HG03097 (cell line): ENCODE results near the gene RFNG.
A peak's percentile ranks its signal among the peaks of the same experiment; 100 is the strongest.

Source experiments
- ATAC-seq: cut with Tn5 transposase; IDR thresholded peaks from one replicate; pipeline ENCODE4 v1.9.1; 2021; ENCODE audit not compliant: unreplicated experiment, low FRiP score

Gene RFNG

DNA sequence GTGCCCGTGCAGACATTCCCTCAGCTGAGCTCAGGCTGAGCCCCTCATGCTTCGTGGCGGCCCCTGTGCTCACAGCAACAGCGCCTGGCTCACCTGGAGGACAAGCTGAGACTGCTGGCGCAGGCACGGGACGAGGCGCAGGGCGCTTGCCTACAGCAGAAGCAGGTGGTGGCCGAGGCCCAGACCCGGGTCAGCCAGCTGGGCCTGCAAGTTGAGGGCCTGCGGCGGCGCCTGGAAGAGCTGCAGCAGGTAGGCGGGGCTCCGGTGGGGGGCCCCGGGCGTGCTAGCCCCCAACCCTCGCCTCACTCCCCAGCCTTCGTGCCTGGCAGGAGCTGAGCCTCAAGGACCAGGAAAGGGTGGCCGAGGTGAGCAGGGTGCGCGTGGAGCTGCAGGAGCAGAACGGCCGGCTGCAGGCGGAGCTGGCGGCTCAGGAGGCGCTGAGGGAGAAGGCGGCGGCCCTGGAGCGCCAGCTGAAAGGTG lies 21.6 kb downstream of the RFNG start:
- ATAC-seq = no peak

DNA sequence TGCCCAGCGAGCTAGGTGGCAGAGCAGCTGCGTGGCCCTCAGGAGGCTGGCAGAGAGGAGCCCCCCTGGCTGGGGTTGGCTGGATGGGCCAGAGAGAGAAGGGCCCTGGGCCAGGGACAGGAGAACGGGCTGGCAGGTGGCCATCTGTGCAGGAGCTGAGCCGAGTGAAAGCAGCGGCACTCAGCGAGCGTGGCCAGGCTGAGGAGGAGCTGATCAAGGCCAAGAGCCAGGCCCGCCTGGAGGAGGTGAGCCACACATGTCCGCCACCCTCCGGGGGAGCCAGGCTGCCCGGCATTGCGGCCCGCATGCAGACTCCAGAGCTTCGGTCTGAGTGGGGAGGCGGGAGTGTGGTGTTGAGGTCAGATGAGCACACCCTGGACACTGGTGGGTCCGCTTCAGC lies 22.2 kb downstream of the RFNG start:
- ATAC-seq = no peak

GRCh38 chr17:82028966-82029365 lies 22.6 kb downstream of the RFNG start:
- no peak for ATAC-seq

- ATAC-seq = no peak
These were observed 23.4 kb downstream of the RFNG start for GRCh38 chr17:82028246-82028645.

DNA sequence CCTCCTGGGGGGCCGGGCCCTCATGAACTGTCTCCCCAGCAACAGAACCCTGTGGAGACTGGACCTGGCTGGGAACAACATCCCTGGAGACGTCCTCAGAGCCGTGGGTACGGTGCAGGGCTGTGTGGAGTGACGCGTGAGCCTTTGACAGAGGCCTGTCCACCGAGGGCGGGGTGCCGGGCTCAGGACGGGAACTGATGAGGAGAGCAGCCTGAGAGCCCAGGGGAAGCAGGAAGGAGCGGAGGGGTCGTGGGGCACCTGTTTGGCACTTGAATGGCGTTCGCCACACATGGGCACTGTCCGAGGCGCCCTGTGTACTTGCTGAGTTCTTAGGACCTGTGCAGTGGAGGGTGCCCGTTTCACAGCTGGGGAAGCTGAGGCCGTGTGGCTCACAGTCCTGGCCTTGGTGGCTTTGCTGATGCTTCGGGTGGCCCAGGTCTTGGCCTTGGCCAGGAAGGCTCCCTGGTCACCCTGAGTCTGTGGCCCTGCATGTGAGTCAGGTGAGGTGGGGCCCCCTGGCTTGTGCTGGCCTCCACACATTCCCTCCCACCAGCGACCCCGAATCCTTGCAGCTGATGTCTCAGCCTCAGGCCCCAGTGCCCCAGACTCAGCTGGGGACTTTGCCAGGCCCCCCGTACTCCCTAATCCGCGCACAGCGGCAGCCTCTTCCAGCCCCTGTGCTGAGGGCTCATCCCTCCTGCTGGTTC lies 26.1 kb downstream of the RFNG start:
- ATAC-seq = no peak

GRCh38 chr17:82024859-82025258 lies 26.8 kb downstream of the RFNG start:
- no peak for ATAC-seq

GRCh38 chr17:82023447-82024241 lies 28.0 kb downstream of the RFNG start:
- peak; percentile 13 for ATAC-seq

- peak; percentile 81 for ATAC-seq
These were observed 28.6 kb downstream of the RFNG start, which contains the start of gene LRRC45 for GRCh38 chr17:82022981-82023446. TSS of gene LRRC45 (plus strand) at chr17:82023305. CDS start at chr17:82023644, 339 bp downstream.

- ATAC-seq = no peak
These were observed 29.2 kb downstream of the RFNG start, which contains the start of gene CENPX for GRCh38 chr17:82022310-82022980. TSS of gene CENPX (minus strand) at chr17:82022878. CDS start at chr17:82022861, 17 bp downstream.

DNA sequence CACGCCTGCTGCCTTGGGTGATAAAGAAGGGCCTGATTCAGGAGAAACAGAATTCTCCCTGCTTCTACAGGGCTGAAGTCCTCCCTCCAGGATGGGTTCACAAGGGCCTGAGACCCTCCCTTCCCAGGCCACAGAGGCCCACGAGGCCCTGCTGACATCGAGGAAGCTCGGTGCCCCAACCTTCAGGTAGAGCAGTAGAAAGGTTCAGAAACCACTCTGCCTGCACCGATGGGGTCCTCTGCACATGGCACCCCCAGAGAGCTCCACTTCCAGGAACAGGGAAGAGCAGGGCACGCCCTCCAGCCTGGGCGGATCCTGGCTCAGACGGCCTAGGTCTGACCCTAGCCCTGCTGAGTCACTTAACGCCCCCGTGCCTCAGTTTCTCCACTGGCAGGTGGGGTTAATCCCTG lies 29.7 kb downstream of the RFNG start:
- no peak for ATAC-seq

GRCh38 chr17:82021107-82021899 lies 30.3 kb downstream of the RFNG start:
- no peak for ATAC-seq

GRCh38 chr17:82020572-82021106 lies 31.0 kb downstream of the RFNG start:
- no peak for ATAC-seq

DNA sequence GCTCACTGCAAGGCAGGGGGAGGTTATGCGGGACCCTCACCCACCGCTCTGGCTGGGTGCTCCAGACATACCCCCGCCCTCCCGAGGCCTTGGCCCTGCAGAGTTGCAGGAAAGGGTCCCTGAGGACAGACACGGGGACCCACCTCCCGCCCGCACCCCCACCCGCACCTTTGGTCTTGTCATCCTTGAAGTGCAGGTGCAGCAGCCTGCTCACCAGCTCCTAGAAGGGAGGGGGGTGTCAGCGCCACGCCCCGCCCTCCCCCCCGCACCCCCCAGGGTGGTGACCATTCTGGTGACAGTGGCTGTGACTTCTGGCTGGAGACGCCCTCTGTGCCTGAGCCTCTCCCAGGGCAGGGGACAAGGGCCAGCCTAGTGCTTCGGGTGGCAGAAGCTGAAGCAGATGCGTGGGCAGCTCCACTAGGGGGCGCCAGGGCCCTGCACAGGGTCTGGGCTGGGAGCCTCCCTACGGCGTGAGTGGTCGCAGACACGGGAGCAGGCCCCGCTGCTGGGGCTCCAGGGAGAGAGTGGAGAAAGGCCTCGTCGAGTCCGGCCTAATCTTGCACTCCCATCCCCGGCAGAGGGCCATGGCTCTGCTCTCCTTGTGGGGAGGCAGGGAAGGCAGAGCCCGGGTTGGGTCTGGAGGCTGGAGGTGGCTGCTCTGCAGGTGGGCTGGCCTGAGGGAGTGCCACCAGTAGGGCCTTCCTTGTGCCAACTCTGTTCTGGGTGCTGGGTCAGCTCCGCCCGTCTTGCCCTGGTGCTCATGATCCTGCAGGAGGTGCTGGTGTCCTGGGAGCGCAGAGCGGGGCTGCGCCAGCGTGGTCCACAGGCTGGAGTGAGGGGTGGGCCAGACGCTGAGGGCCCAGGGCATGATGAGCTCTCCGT lies 31.7 kb downstream of the RFNG start:
- ATAC-seq = no peak

DNA sequence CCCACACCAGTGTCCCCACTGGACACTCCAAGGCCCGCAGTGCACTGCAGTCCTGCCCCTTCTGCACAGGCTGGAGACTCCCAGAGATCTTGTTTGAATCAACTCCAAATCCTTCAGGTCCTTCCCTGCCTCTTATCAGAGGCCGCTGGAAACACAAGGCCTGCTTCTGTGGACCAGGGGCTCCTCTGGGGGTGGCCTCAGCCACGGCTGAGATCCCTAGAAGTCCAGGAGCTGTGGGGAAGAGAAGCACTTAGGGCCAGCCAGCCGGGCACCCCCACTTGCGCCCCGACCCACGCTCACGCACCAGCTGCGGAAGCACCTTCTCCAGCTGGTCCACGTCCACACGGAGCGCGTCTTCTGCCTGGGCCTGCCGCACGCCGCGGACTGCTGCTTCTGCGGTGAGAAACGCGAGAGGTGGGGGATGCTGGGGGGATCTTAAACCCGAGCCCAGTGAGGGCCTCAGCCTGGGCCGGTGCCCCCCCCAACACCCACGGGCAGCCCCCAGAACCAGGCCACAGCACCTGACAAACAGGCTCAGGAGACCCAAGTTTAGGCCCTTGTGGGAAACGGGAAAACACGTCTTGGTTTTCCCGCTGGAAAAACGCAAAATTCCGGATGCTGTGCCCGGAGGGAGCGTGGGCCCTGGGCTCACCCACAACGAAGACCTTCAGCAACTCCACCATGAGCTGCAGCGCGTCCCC lies 32.5 kb downstream of the RFNG start:
- no peak for ATAC-seq

DNA sequence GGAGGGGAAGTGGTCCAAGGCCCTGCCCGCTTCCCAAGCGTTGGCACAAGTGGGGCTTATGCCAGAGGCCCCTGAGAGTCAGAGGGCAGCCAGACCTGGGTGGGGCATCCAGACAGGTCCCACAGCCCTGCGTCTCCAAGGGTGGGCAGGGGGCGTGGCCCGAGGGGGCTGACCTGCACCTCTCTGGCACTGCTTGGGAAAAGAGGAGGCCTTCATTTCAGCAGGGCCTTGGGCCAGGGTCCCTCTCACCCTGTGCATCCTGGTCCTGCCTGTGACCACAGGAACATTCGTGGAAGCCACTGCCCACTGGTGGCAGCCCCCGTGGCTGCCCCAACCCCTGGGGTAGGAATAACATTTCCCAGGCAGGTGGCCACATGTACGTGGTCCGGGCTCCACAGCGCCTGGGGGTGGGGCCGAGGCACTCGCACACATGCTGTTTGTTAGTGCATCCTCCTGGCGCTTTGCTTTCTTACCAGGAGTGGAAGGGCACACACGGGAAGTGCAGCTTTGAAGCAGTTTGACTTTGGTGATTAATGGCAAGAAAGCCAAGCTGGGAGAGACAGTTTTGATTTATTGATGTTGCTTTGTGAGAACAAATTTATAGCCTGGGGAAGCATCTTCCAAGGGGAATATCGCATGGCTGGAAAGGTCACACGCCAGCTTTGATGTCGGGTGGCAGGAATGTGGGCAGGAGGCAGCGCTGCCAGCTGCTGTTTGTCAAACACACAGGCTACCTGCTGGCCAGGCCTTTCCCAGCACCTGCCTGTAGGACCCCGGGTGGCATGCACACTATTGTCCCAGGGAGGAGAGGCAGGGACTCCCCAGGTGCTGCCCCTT lies 33.2 kb downstream of the RFNG start:
- ATAC-seq = no peak

DNA sequence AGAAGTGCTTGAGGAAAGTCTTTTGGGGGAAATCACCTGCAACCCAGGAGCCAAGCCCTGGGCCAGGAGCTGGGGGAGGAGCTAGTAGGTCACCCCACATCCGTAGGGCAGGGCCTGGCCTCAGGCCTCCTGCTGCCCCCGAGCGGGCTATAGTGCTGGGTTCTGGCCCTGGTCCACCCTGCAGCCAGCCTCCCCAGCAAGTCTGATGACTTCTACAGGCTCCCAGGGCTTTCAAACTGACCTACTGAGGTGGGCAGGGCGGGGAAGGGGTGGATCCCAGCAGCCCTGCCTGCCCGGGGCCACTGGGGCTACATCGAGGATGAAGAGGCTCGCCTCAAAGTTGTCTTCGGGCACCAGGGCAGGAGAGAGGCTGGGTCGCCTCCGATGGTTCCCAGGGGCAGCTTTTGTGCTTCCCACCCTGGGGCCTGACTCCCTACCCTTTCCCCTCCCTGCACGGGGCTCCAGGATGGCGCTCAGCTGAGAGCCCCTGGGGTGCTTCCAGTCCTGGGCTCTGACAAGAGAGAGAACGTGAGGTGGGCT lies 33.9 kb downstream of the RFNG start:
- ATAC-seq = no peak

DNA sequence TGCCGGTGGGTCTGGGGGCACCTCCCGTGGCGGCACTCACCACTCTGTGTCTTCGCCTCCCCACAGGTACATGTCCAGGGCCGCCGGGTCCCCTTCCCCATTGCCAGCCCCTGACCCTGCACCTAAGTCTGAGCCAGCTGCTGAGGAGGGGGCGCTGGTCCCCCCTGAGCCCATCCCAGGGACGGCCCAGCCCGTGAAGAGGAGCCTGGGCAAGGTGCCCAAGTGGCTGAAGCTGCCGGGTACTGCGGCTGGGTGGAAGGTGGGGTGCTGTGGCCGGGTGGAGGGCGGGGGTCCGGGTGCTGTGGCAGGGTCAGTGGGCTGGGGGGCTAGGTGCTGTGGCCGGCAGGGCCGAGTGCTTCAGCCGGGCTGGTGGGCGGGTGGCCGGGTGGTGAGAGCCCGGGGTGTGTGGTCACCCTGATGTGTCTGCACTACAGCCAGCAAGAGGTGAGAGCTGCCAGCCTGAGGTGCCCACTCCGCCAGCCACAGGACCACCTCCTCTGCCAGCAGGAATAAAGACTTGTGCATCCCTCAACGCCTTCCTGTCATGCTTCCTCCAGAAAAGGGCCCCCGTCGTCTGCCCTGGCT lies 34.6 kb downstream of the RFNG start:
- ATAC-seq = no peak
